Brain pericyte (primary cell): Measurements from ENCODE around the gene CRB1.
A peak's percentile ranks its signal among the peaks of the same experiment; 100 is the strongest.
"Not testable (repeated sequence)": the region's sequence is repeated elsewhere in the genome, so short reads cannot be mapped to it uniquely, and the experiment has no call there.

Experiments
- DNase-seq: peaks from one replicate; pipeline ENCODE4 v3.0.0-alpha.2; 2012; ENCODE audit warnings: low read depth, low spot score

The CRB1 gene

DNA sequence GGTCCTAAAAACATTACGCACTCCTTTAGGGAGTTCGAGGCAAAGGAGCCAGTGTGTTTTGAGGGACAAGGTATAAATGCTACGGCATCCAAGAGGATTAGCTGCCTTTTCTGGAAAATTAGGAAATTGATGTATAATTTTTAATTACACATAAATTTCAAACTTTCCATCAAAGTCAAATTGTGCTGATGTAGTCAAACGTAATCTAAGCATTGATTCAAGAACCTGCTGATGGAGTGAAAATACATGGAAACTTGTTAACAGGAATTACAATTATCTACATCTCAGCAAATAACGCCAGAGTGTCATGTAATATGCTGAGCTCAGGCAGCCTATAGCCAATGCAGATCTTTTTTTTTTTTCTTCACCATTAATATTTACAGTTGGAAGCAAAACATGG lies 194.5 kb downstream of the CRB1 start:
- DNase-seq: no peak

DNA sequence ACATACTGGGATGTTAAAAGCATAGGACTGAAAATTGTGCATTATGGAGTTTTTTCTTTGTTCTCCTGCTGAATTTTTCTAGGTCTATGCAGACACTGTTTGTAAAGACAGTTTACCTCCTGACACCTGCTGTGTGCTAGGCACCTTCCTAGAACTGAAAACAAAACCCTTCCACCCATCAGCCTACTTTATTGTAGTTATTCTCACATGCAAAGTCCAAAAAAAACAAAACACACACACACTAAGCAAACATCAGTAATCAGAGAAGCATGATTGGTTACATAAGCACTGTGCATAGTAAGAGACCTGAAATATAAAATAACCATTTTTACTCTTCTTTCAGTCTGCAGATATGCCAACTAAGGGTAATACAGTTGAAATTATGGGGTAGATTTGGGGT lies 195.1 kb downstream of the CRB1 start:
- DNase-seq: peak; percentile 40

DNA sequence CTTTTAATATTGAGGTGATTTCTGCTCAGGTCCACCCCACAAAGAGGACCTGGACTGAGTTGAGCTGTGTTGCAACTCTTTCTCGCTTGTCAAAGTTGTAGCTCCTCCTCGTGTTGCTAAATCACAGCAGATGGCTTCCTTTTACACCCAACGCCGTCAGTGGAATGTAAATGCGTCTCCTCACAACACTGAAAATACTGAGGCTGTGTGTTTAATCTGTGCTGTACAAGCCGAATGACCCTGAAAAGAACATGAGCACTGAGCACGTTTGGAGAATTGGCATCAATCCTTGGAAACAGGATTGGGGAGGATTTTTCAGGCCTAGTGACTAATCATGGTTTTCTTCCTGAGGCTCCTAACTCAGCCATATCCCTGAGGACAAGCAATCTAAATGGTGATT lies 196.0 kb downstream of the CRB1 start:
- peak; percentile 57 for DNase-seq

DNA sequence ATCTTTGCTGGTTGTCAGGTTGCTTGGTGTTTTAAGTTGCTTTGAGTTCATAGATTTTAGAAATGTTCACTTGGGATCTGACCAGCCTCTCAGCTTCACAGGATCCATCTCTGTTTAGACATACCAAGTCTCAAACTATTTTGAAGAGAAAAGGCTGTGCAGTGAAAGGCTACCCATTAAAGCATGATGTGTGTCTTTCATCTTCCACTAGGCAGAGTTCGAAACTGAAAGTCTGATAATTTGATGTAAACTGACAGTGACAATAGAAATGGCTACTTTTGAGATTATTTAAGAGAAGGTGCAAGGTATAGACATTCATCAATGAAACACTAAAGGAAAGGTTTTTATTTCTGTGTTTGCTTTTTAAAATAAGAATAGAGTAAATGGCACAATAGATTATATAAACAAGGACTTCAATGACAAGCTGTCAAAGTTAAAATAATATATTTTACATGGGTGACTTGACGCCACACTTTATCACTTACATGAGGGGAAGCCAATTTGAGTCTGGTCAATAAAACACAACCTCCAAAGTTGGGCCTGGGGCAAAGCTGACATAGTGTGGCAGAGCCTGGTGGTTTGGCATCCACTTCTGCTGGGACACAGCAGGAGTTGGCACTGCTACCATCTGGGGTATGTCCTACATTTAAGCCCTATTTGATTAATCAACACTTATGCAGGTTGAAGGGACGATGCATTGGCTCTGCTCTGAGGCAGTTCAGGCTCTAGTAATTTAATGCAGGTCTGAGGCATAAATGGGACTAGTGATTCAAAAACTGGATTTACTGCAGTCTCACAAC lies 197.7 kb downstream of the CRB1 start:
- no peak for DNase-seq

DNA sequence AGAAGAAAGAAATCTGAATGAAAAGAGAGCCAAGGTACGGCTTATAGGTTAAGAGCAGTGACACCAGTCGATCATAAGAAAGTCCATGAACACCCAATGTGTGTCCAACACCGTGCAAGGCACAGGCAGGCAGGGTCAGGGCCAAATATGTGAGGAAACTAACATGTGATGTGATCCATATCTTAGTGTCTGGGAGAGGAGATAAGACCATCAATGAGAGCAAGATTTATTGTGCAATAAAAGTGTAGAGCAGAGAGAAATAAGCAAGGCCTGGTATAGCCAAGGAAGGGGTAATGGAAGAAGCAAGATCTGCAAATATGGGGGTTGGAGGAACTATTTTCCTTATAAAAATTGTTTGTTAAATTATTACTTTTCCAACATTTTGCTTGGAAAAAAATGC lies 198.8 kb downstream of the CRB1 start:
- DNase-seq: no peak

DNA sequence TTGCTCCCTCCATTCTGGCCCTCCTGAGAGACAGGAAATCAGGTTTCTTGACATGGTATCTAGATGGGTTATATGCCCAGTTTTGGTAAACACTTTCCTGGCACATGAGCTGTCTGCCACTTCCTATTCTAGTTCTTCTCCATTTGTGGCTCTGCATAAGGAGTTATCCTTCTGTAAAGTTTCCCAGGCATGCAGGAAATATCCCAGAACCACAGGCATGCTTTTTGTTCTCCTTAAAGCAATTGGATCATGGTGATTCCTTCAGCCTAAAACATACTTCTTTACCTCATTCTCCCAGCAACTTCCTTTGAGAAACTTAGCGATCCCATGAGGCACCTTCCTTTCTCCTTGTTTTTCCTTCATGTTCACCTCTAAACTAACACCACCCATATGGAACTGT lies 199.8 kb downstream of the CRB1 start:
- no peak for DNase-seq

DNA sequence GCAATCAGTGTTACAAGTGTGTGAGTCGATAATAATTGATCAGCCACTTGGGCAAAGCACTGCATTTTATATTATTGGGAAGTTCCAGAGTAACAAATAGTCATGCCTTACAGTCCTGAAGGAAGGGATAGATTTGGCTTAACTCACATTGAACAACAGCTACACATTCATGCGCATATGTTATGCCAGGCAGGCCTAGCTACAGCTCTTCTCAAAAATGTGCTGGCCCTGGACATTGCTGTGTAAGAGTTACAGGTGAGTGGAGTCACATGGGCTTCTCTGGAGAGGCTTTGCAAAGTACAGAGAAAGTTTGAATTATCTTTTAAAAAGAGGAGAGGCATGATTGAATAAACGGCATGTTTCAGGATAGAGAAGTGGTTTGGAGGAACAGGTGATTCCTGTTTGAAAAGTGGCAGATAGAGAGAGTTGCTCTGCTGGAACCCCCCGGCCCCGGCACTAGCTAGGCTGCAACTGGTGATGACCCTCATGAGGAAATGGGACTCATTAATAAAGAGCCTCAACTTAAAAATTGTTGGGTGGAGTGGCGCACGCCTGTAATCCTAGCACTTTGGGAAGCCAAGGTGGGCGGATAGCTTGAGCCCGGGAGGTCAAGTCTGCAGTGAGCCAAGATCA lies 200.6 kb downstream of the CRB1 start:
- no peak for DNase-seq

DNA sequence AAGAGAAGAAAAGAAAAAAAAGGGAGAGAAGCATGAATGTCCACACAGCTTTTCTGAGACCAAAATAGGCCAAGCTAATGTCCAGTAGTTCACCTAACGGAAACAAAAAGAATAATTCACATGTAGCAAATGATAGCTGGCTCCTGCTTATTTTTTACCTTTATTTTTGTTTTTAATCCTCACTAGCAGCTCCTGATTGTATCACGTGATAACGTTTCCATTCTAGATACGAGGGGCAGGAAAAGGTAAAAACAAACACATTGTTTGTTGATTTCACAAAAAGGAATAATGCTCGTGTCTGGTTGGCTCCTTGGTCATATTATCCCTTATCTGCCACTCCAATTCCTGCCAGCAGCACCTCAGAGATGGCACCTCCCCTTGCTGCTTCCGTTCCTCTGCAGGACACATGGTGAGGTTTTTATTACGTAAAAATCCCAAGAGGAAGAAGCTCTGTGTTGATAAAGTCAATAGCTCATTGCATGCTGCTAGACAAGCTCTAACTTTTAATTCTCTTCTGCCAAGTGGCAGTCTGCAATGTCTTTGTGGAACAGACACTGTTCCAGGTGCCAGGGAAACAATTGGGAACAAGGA lies 201.7 kb downstream of the CRB1 start:
- no peak for DNase-seq

DNA sequence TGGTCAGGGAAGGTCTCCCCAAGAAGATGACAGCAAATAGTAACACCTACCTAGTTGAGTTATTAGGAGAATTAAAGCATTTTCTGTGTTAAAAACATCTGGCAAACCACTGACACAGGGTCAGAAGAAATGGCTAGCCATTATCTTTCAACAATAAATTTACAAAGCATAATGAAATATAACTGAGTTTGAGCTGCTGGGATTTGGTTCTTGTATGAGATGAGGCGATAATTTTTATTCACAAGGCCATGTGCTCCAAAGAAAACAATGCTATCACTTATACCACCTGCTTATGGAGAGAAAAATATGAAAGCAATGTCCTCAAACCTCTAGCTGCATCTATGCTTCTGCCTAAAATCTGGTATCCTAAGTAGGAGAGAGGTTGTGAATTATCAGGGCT lies 202.3 kb downstream of the CRB1 start:
- DNase-seq: no peak

DNA sequence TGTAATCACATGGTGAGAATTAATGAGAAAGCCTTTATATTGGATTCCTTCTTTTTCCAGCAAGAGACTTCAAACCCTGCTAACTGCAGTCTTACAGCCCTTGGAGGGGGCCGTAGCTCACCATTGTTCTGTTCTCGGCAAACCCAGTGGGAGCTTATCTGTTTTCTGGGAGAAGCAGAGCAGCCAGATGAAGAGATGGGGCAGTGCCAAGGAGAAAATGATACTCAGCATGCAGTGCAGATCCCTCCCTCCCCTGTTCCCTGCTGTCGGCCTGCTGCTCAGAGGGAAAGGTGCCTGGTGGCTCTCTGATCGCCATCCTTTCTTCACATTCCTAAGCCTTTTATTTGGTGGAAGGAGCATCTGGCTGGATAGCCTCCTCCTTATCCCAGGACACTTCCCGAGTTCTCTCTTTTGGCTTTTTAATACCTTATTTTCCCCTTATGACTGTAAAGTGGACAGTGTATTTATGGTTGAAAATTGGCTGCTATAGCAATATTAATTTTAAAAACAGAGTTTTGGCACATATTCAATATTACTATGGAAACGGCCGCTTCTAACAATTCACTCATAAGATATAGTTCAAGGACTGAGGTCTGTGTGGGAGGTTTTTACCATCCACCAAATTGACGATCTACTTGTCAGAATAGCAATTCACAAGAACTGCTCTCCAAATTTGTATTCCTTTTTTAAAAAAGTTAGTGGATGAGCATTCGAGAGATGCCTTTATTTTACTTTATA lies 203.4 kb downstream of the CRB1 start:
- DNase-seq: no peak

DNA sequence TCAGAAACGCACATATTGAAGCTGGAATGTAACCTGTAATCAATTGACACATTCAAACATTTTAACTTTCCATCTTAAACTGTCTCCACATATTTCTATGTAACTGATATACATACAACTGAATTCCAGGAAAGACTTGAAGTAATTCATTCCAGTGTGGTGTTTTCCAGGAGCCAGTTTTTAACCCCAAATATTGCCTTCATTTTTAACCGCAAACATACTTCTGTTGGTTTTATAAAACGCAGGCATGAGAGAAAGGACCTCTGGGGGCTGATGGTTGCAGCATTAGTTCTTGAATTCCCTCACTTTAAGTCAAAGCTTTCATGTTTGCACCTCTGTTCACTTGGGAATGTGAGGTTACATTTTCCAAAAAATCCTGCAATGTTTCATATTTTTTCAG lies 204.1 kb downstream of the CRB1 start:
- DNase-seq: no peak

DNA sequence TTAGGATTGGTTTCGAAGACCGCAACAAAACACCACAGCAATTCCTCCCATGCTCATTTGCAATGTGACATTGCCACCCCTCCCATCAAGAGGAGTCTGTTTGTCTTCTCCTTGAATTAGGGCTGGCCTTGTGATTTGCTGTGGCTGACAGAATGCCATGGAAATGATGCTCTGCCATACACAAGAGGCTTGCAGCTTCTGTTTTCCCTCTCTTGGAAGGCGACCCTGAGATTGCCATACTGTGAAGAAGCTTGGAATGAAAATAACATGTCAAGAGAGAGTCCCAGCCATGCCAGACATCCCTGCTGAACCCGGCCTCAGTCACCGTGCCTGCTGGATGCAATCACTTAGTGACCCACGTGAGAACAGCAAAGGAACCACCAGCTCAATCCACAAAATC lies 212.4 kb downstream of the CRB1 start:
- DNase-seq: no peak

DNA sequence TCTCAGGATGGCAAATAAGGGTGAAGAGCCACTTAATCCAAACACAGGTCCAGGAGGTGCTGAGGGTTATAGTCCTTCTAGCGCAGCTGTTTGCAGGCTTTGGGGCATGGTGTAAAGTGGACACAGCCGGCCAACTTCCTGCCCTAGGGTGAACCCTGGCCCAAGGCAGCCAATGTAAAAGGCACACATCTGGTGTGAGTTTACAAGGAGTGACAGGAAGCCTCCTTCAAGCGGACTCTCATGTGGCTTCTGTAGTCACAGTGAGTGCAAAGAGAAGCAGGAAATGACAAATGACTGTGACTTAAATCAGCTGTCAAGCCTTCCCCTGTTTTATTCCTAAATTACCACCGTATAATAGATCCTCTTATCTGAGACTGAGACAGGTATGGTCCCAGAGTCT lies 213.0 kb downstream of the CRB1 start:
- no peak for DNase-seq

DNA sequence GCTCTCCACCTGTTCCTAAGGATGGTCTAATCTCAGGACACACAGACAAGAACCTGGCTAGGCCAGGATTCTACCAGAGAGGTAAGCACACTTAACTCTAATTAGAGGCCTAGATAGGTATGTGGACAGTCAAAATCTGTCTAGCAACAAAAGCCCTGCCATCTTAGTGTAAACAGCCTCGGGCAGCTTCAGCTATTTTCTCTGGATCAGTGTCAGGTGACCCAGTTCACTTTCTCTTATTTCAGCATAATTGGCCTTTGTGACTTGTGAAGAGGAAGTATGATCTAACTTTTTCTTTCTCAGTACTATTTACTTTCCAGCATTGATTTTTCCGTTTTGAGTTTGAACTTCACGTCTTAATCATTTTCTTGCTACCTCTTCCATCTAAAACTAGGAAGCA lies 217.7 kb downstream of the CRB1 start:
- DNase-seq: no peak

DNA sequence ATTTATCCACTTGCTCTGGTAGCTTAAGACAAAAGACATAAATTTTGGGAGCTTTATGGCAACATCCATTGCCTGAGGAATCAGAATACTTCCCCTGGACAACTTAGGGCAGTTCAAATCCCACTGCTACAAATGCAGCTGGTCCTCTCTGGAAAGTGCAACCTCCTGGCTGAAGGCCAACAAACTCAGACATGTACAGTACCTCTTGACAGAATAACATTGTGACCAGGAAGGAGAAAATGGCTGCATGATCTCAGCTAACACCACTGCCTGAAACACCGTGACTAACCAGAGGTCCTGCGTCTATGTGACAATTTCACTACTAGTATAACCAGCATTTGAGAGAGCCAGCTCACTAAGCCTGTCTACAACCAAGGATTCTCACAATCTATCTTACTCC lies 218.9 kb downstream of the CRB1 start:
- no peak for DNase-seq

DNA sequence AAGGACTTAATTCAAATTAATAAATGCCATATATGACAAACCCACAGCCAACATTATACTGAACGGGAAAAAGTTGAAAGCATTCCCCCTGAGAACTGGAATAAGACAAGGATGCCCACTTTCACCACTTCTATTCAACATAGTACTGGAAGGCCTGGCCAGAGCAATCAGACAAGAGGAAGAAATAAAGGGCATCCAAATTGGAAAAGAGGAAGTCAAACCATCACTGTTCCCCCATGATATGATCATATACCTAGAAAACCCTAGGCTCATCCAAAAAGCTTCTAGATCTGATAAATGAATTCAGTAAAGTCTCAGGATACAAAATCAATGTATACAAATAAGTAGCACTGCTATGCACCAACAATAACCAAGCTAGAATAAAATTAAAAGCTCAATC lies 223.5 kb downstream of the CRB1 start:
- not testable (repeated sequence) for DNase-seq

DNA sequence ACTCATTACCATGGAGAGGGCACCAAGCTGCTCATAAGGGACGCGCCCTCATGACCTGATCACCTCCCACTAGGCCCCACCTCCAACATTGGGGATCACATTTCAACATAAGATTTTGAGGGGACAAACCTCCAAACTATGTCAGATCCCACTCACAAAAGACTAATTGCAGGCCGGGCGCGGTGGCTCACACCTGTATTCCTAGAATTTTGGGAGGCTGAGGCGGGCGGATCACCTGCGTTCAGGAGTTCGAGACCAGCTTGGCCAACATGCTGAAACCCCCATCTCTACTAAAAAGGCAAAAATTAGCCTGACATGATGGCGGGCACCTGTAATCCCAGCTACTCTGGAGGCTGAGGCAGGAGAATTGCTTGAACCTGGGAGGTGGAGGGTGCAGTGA lies 228.7 kb downstream of the CRB1 start:
- no peak for DNase-seq

DNA sequence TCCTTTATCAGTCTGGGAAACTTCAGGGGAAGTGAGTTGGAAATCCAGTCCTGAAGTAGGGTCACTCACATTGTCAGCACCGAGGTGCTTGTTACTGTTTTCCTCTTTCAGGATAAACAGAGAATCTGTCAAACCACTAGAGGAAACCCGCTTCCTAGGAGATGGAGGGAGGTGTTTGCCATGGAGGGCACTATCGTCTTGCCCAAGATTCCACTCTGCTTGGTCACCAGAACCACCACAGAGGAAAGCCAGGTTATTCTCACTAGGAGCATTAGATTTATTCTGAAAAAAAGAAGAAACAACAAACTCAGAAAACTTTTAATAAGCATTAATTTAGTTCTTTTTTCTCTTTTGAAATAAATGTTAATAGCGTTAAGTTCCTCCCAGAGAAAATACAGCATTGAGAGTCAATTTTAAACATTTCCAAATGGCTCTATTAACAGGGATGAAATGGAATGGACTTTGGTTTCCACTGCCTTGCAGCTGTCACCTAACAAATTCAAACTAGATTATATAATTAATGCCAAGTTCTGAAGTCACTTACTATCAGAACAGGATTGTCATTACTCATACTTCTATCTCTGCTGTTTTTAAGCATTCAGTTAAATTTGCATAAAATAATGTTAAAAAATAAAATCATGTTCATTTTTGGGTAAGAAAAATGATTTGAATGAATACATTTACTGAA lies 242.8 kb downstream of the CRB1 start:
- DNase-seq: no peak

DNA sequence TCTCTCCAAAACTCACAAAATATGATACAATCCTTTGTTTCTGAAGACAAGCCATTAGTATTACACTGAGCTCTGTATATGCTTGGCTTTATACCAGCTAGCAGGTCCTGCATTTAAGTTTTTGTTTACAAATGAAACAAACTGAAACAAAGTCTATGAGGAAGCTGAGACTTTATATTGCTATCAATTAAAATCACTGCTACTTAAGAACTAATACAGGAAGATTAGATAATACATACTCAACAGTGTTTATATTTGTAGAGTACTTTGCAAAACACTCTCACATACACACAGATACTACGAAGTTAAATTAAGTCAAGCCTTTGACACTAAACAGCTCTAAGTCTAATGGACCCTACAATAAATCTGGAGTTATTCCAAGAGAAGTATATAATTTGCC lies 247.4 kb downstream of the CRB1 start:
- no peak for DNase-seq

DNA sequence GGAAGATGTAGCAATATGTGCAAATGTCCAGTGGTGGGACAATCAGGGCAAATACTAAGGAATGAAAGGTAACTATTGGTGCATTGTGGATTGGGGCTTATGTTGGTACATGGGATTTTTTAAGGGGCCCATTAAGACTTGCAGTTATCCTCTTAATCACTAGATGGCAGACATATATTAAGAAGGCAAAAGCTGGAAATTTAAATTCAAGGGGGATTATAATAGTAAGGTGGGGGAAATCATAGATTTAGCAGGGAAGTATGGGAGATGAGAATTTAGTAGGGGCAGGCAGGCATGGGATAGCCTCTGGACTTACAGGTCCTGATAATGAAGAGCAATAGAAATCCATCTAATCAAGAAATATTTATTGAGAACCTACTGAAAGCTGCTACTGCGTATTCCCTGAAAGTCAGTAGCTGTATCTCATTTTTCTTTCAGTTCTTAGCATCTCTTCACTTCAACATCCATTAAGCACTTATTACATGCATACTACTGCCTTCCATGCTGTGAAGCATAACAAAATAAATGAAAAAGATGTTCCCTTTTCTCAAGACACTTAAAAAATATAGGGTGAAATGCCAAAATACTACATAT lies 251.8 kb downstream of the CRB1 start:
- DNase-seq: no peak

DNA sequence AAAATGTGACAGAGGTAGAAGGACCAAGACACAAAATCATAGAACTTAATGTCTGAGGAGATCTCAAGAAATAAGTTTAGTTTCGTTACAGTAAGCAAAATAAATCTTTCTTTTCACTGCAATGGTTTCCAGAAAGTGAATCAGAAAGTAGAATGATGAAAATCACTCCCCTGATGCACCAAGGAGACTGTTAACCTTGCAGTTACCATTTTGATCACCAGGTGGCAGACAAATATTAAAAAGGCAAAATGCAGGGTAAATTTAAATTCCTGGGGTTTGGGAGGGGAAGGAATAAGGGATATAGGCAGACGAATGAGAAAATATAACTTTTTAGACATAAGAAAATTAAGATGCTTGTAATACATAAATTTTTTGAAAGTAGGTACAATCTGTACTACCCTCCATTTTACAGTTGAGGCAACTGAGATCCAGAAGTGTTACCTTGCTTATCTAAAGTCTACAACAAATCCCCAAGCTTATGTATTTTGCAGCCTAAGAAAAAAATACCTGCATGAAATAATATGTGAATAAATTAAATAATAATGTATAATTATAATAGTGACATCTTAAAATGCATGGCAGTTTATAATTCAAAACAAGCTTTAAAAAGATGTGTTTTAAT lies 253.2 kb downstream of the CRB1 start:
- DNase-seq: no peak
